Rectal smooth muscle tissue (tissue), 1 donor: ENCODE measurements around the gene DBF4.
"Not testable (repeated sequence)": the region's sequence is repeated elsewhere in the genome, so short reads cannot be mapped to it uniquely, and the experiment has no call there.

Source experiments
- H3K27ac ChIP-seq: one replicate; pipeline ENCODE4 v1.7.0; 2013; ENCODE audit warnings: low read depth, low read length, inconsistent platforms
- H3K27me3 ChIP-seq: one replicate; pipeline ENCODE4 v1.7.0; 2013; ENCODE audit warnings: low read length; ENCODE audit not compliant: control insufficient read depth, insufficient read depth
- H3K36me3 ChIP-seq: one replicate; pipeline ENCODE4 v1.7.0; 2013; ENCODE audit warnings: low read length; ENCODE audit not compliant: control insufficient read depth, insufficient read depth
- H3K4me1 ChIP-seq: one replicate; pipeline ENCODE4 v1.7.0; 2013; ENCODE audit warnings: low read length; ENCODE audit not compliant: control insufficient read depth, insufficient read depth
- H3K4me3 ChIP-seq: one replicate; pipeline ENCODE4 v1.7.0; 2013; ENCODE audit warnings: low read length
- H3K9ac ChIP-seq: one replicate; pipeline ENCODE4 v1.7.0; 2013; ENCODE audit warnings: low read length

DBF4 gene

DNA sequence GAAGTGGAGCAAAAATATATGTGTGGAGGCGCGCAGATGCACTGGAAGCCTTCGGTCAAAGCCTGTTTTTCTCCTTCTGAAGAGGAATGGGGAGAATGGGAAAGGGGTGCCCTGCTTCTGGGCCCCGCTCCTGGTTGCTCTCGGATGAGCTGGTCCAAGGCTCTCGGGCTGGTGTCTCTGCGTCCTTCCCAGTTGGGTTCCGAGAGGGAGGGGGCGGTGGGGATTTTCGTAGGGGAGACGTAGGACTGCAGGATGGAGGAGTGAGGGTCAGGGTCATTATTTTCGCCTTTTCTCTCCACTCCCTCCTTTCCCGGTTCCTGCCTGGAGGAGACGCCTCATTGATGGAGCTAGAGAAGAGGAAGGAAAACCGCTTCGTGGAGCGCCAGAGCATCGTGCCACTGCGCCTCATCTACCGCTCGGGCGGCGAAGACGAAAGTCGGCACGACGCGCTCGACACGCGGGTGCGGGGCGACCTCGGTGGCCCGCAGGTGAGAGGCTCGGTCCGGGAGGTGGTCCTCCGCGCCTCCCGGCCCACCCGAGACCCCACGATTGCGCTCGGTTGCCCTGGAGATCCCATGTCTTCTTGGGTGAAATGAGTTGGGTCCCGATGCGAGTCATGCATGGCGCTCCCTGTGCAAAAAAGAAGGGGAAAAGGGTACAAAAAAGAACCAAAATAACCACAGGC, 58.5 kb downstream of the DBF4 start:
- Histone ChIP-seq H3K4me3 (peak overlapping the region; percentile 69), H3K4me1 (no peaks in the 10 kb centered on the region), H3K36me3 (no peaks in the 10 kb centered on the region), H3K9ac (peak overlapping the region; percentile 2), H3K27me3 (no peaks in the 10 kb centered on the region), H3K27ac (no peak overlapping the region)

DNA sequence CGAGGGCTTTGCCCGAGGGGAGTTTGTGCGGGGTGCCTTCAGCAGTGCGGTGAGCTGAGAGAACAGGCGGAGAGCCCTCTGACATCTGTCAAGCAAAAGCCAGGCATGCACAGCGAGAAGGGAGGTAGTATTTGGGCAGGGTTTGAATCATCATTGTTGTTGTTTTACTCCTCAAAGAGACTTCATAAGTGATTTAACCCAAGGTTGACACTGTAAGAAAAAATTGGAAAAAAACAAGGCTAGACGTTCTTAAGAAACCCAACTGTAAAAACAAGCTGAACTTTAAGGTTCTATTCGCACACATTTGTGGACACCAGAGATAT, 59.1 kb downstream of the DBF4 start:
- Histone ChIP-seq H3K9ac (no peak overlapping the region), H3K4me3 (peak overlapping the region; percentile 69), H3K27me3 (no peaks in the 10 kb centered on the region), H3K36me3 (no peaks in the 10 kb centered on the region), H3K27ac (no peak overlapping the region), H3K4me1 (no peaks in the 10 kb centered on the region)

DNA sequence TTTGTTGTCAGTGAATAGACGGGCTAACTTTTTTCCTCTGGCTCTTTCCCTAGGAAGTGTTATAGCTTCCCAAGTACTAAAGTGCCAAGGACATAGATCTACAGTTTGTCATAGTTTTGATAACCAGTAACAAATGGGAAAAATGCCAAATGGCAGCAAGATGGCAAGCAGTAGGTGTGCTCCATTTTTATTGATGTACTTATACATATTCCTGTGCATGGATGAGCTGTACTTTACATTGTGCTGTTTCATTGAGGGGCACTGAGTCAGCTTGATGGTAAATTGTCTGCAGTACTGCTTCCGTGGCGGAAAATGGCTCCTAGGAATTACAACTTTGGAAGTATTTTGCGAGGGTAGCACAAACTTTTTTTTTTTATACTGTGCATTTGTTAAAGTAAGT, 64.8 kb downstream of the DBF4 start:
- Histone ChIP-seq H3K27me3 (no peaks in the 10 kb centered on the region), H3K9ac (no peak overlapping the region), H3K36me3 (no peaks in the 10 kb centered on the region), H3K27ac (no peak overlapping the region), H3K4me3 (no peak overlapping the region), H3K4me1 (no peaks in the 10 kb centered on the region)

DNA sequence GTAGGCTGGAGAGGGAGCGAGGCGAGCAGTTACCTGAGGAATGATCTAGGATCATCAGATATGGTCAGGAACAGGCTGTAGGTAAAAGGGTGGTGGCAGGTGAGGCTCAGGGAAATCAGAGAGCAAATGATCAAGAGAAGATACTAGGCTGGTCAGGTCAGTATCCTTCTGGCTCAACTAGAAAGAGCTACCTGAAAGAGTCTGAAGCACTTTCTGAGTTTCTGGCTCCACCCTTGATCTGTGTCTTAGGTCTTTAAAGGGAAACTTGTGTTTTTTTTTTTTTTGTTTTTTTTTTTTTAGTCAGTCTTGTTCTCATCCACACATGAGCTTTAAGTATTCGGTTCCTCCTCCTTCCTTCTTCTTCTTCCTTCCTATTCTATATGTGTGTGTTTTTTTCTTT, 68.3 kb downstream of the DBF4 start:
- H3K36me3 ChIP-seq = no peaks in the 10 kb centered on the region
- no peak overlapping the region for H3K27ac ChIP-seq
- no peak overlapping the region for H3K9ac ChIP-seq
- H3K4me3 ChIP-seq = no peak overlapping the region
- no peaks in the 10 kb centered on the region for H3K27me3 ChIP-seq
- H3K4me1 ChIP-seq = no peaks in the 10 kb centered on the region

DNA sequence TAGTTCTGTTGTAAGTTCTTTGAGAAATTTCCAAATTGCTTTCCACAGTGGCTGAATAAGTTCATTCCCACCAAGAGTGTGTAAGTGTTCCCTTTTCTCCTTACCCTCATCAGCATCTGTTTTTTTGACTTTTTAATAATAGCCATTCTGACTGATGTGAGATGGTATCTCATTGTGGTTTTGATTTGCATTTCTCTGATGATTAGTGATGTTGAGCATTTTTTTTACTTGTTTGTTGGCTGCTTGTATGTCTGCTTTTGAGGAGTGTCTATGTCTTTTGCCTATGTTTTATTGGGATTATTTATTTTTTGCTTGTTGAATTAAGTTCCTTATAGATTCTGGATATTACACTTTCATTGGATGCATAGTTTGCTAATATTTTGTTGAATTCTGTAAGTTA, 69.6 kb downstream of the DBF4 start:
- H3K4me1 ChIP-seq, H3K4me3 ChIP-seq, H3K9ac ChIP-seq, H3K27ac ChIP-seq, H3K36me3 ChIP-seq, H3K27me3 ChIP-seq: not testable (repeated sequence)

DNA sequence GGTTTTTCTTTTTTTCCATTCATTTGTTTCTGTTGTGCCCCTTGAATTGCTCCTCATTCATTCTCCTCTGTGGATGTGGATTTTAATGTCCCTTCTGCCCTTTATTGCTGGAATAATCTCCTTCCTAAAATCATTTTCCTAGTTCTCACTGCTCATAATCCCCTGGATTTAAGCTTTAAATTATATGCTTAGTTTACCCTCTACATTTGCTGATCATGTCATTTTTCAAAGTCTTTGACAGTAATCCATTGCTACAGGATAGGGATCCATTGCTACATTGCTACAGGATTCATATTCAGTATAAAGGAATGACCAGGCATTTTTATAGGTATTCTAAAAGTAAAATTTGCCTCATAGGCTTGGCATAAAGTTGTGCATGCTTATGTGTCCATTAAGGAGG, 72.1 kb downstream of the DBF4 start:
- Histone ChIP-seq H3K27me3 (no peaks in the 10 kb centered on the region), H3K4me3 (no peak overlapping the region), H3K36me3 (no peaks in the 10 kb centered on the region), H3K4me1 (no peaks in the 10 kb centered on the region), H3K27ac (no peak overlapping the region), H3K9ac (no peak overlapping the region)
